ENCODE data around the gene ERVH48-1.
"Not testable (repeated sequence)": the region's sequence is repeated elsewhere in the genome, so short reads cannot be mapped to it uniquely, and the experiment has no call there.

ERVH48-1 gene

GRCh38 chr21:42925114-42925926, at the start of gene ERVH48-1:
ERVH48-1 (minus strand) TSS chr21:42925630; CDS start chr21:42919006, 6,624 bp downstream.
- DNase-seq = no peak

- DNase-seq = peak; percentile 93 to 98
These were observed 48.8 kb upstream of the ERVH48-1 start, which contains the start of gene PKNOX1 for GRCh38 chr21:42973991-42974831. PKNOX1 (plus strand) TSS chr21:42974562; CDS start chr21:43004382, 29,820 bp downstream.

- peak; percentile 54 to 65 for DNase-seq
These were observed 48.0 kb upstream of the ERVH48-1 start for GRCh38 chr21:42973309-42973990.

GRCh38 chr21:42971897-42972275, 46.5 kb upstream of the ERVH48-1 start:
- DNase-seq = no peak

GRCh38 chr21:42970946-42971653, 45.7 kb upstream of the ERVH48-1 start:
- no peak for DNase-seq

GRCh38 chr21:42969193-42969600, 43.8 kb upstream of the ERVH48-1 start:
- DNase-seq = no peak

- DNase-seq = not testable (repeated sequence)
These were observed 42.2 kb upstream of the ERVH48-1 start for GRCh38 chr21:42967616-42968015.

- no peak for DNase-seq
These were observed 39.8 kb upstream of the ERVH48-1 start for GRCh38 chr21:42965211-42965560.

GRCh38 chr21:42964546-42965210, 39.2 kb upstream of the ERVH48-1 start:
- DNase-seq = no peak

- no peak for DNase-seq
These were observed 38.7 kb upstream of the ERVH48-1 start for GRCh38 chr21:42964086-42964485.

GRCh38 chr21:42962380-42963007, 37.1 kb upstream of the ERVH48-1 start:
- DNase-seq = no peak

GRCh38 chr21:42959728-42960127, 34.3 kb upstream of the ERVH48-1 start:
- DNase-seq = no peak

- not testable (repeated sequence) for DNase-seq
These were observed 32.7 kb upstream of the ERVH48-1 start for GRCh38 chr21:42958122-42958521.

- DNase-seq = no peak
These were observed 31.6 kb upstream of the ERVH48-1 start for GRCh38 chr21:42956824-42957630.

- not testable (repeated sequence) for DNase-seq
These were observed 25.8 kb upstream of the ERVH48-1 start for GRCh38 chr21:42951193-42951592.

- DNase-seq = not testable (repeated sequence)
These were observed 23.8 kb upstream of the ERVH48-1 start for GRCh38 chr21:42949094-42949755.

GRCh38 chr21:42942244-42942643, 16.8 kb upstream of the ERVH48-1 start:
- no peak for DNase-seq

GRCh38 chr21:42941696-42942085, 16.3 kb upstream of the ERVH48-1 start:
- no peak for DNase-seq

- DNase-seq = no peak
These were observed 14.4 kb upstream of the ERVH48-1 start for GRCh38 chr21:42939582-42940413.

Measured in NCI-H1930 (cell line).